NCI-H82 treated with DMSO at 0.1 percent for 48 hours (cell line): ENCODE results near the gene LGALS9.

Experiments
- DNase-seq: peaks from one replicate; lab custom pipeline; 2025; ENCODE audit not compliant: unreplicated experiment; lab: John Stamatoyannopoulos, UW

The LGALS9 gene

GRCh38 chr17:27630607-27631410, at the start of gene LGALS9:
TSS of gene LGALS9 (plus strand) at chr17:27631188. CDS start at chr17:27631266, 78 bp downstream.
- no peak for DNase-seq

GRCh38 chr17:27582696-27583095, 48.3 kb upstream of the LGALS9 start:
- no peak for DNase-seq

GRCh38 chr17:27585153-27585681, 45.8 kb upstream of the LGALS9 start:
- DNase-seq: no peak

- DNase-seq: no peak
Measured at GRCh38 chr17:27585792-27586191, 45.2 kb upstream of the LGALS9 start.

GRCh38 chr17:27586203-27586721, 44.7 kb upstream of the LGALS9 start:
- no peak for DNase-seq

- DNase-seq: no peak
Measured at GRCh38 chr17:27588354-27588753, 42.6 kb upstream of the LGALS9 start.

GRCh38 chr17:27590864-27591263, 40.1 kb upstream of the LGALS9 start:
- DNase-seq: no peak

- no peak for DNase-seq
Measured at GRCh38 chr17:27591986-27592385, 39.0 kb upstream of the LGALS9 start.

- no peak for DNase-seq
Measured at GRCh38 chr17:27593232-27593856, 37.6 kb upstream of the LGALS9 start.

- DNase-seq: no peak
Measured at GRCh38 chr17:27593857-27594255, 37.1 kb upstream of the LGALS9 start.

- no peak for DNase-seq
Measured at GRCh38 chr17:27595208-27595607, 35.8 kb upstream of the LGALS9 start.

GRCh38 chr17:27596096-27596495, 34.9 kb upstream of the LGALS9 start:
- DNase-seq: no peak

- DNase-seq: no peak
Measured at GRCh38 chr17:27596566-27597187, 34.3 kb upstream of the LGALS9 start.

- DNase-seq: no peak
Measured at GRCh38 chr17:27597188-27597580, 33.8 kb upstream of the LGALS9 start.

- no peak for DNase-seq
Measured at GRCh38 chr17:27597783-27598320, 33.1 kb upstream of the LGALS9 start.

GRCh38 chr17:27598337-27599050, 32.5 kb upstream of the LGALS9 start:
- DNase-seq: no peak

- DNase-seq: no peak
Measured at GRCh38 chr17:27600471-27600870, 30.5 kb upstream of the LGALS9 start.

GRCh38 chr17:27601069-27601974, 29.7 kb upstream of the LGALS9 start:
- peak; percentile 36 for DNase-seq

GRCh38 chr17:27601975-27602302, 29.0 kb upstream of the LGALS9 start:
- DNase-seq: no peak
